ENCODE measurements around the gene IL6R.
"Not testable (repeated sequence)": the region's sequence is repeated elsewhere in the genome, so short reads cannot be mapped to it uniquely, and the experiment has no call there.

IL6R gene

GRCh38 chr1:154406572-154406879, 1.4 kb downstream of the IL6R start:
- in situ Hi-C loops (cut with HindIII; ENCODE audit: low sequenced_read_pairs): no loop called here

- in situ Hi-C loops (cut with HindIII; ENCODE audit: low sequenced_read_pairs): no loop called here
Measured at GRCh38 chr1:154406886-154407197, 1.7 kb downstream of the IL6R start.

GRCh38 chr1:154407198-154408091, 2.3 kb downstream of the IL6R start:
- in situ Hi-C loops (cut with HindIII; ENCODE audit: low sequenced_read_pairs): no loop called here

- in situ Hi-C loops (cut with HindIII; ENCODE audit: low sequenced_read_pairs): no loop called here
Measured at GRCh38 chr1:154408174-154408777, 3.1 kb downstream of the IL6R start.

- in situ Hi-C loops (cut with HindIII; ENCODE audit: low sequenced_read_pairs): no loop called here
Measured at GRCh38 chr1:154410185-154410827, 5.2 kb downstream of the IL6R start.

- in situ Hi-C loops (cut with HindIII; ENCODE audit: low sequenced_read_pairs): no loop called here
Measured at GRCh38 chr1:154411525-154411924, 6.4 kb downstream of the IL6R start.

- in situ Hi-C loops (cut with HindIII; ENCODE audit: low sequenced_read_pairs): no loop called here
Measured at GRCh38 chr1:154413177-154413783, 8.1 kb downstream of the IL6R start.

GRCh38 chr1:154414606-154415005, 9.5 kb downstream of the IL6R start:
- in situ Hi-C loops (cut with HindIII; ENCODE audit: low sequenced_read_pairs): no loop called here

GRCh38 chr1:154416471-154417337, 11.6 kb downstream of the IL6R start:
- in situ Hi-C loops (cut with HindIII; ENCODE audit: low sequenced_read_pairs): no loop called here

GRCh38 chr1:154417338-154417608, 12.1 kb downstream of the IL6R start:
- in situ Hi-C loops (cut with HindIII; ENCODE audit: low sequenced_read_pairs): no loop called here

- in situ Hi-C loops (cut with HindIII; ENCODE audit: low sequenced_read_pairs): no loop called here
Measured at GRCh38 chr1:154418062-154418921, 13.1 kb downstream of the IL6R start.

- in situ Hi-C loops (cut with HindIII; ENCODE audit: low sequenced_read_pairs): no loop called here
Measured at GRCh38 chr1:154418923-154419619, 13.9 kb downstream of the IL6R start.

GRCh38 chr1:154419620-154420571, 14.8 kb downstream of the IL6R start:
- in situ Hi-C loops (cut with HindIII; ENCODE audit: low sequenced_read_pairs): no loop called here

- in situ Hi-C loops (cut with HindIII; ENCODE audit: low sequenced_read_pairs): no loop called here
Measured at GRCh38 chr1:154420961-154421924, 16.1 kb downstream of the IL6R start.

GRCh38 chr1:154422049-154422448, 16.9 kb downstream of the IL6R start:
- in situ Hi-C loops (cut with HindIII; ENCODE audit: low sequenced_read_pairs): not testable (repeated sequence)

GRCh38 chr1:154422521-154422920, 17.4 kb downstream of the IL6R start:
- in situ Hi-C loops (cut with HindIII; ENCODE audit: low sequenced_read_pairs): no loop called here

GRCh38 chr1:154423304-154423987, 18.3 kb downstream of the IL6R start:
- in situ Hi-C loops (cut with HindIII; ENCODE audit: low sequenced_read_pairs): no loop called here

Data from DLD1 (cell line).